GM10266 (cell line): Measurements from ENCODE around the gene DLGAP5.

Experiments
- DNase-seq: peaks from one replicate; pipeline ENCODE4 v3.0.0; 2012; ENCODE audit errors: extremely low spot score
- CTCF ChIP-seq: IDR thresholded peaks from 2 replicates; pipeline ENCODE4 v1.5.1; 2012; ENCODE audit warnings: mild to moderate bottlenecking, low read depth; ENCODE audit not compliant: control insufficient read depth, insufficient read depth; ENCODE audit errors: missing control alignments

DLGAP5 gene

GRCh38 chr14:55125403-55125802, 66.0 kb downstream of the DLGAP5 start:
- no peak for DNase-seq
- TF ChIP-seq CTCF, result no peak

DNA sequence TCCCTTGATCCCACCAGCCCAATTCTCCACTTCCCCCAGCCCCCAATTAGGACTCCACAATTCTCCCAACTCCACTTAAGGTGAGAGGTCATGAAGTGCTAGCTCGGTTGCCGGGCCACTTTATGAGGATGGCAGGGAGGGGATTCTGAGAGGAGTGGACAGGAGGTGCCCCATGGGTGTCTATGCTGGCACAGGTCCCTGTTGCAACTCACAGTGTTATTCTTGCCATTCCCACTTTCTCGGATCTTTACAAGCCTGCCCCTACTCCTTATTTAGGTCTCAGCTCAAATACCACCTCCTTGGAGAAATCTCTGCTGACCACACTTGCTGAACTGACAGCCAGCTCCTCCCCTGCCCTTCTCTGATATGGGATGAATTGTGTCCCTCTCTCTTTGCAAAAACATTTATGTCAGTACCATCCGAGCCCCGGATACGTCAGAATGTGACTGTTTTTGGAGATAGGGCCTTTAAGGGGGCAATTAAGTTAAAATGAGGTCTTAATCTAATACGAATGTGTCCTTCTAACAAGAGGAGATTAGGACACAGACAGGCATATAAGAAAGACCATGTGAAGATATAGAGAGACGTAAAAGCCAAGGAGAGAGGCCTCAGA, 66.5 kb downstream of the DLGAP5 start:
- TF ChIP-seq CTCF, result no peak
- DNase-seq, result no peak

GRCh38 chr14:55123852-55124639, 67.3 kb downstream of the DLGAP5 start:
- no peak for DNase-seq
- no peak for TF ChIP-seq CTCF

- TF ChIP-seq CTCF, result no peak
- DNase-seq, result no peak
These were observed 68.3 kb downstream of the DLGAP5 start for GRCh38 chr14:55123101-55123500.

DNA sequence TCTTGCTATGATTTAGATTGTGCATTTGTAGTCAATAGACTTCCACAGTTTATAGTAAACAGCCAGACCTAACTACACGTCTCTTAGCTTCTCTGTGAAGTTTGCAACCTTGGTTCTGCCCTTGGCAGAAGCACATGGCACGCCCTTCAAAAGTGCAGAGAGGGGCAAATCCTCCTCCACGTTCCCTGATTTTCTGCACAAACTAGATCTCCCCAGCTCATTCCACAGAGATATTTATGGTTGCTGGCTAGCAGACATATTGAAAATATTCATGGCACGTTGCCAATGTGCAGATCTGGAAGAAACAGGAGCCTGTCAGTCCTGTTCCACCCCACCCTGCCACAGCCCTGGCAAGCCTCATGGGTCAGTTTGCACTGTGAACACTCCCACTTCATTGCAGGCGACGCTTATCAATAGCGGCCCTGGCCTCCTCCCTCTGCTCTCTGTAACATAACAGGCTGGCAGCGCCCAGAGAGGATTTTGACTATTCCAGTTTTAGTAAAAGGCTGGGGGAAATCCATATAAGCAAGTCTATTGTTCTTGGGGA, 68.9 kb downstream of the DLGAP5 start:
- TF ChIP-seq CTCF, result no peak
- no peak for DNase-seq

DNA sequence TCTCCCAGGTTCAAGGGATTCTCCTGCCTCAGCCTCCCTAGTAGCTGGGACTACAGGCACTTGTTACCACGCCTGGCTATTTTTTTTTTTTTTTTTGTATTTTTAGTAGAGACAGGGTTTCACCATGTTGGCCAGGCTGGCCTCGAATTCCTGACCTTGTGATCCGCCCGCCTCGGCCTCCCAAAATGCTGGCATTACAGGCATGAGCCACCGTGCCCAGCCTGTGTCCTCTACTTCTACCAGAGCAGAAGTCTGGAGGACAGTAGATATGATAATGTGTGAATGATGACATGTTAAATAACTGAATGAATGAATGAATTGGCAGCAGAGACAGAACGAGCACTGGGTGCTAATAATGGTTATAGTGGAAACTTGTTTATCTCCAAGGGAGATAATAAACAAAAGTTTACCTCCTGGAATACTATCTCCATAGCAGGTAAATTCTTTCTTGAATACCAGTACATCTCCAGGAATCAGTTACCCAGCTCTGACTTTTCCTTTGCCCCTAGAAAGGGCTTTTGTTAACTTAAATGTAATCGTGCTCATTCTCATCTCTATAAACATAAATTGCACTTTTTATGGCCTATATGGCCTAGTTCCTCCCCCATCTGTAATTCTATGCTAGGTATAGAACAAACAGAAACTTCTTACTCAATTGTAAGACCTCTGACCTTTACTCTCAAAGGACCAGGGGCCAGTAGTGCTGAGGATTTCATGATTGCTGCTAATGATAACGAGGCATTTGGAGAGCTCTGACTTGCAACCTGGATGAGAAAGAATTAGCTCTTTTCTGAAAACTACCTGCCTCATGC, 69.6 kb downstream of the DLGAP5 start:
- no peak for TF ChIP-seq CTCF
- DNase-seq, result no peak
